Heart left ventricle (tissue), 16 donors: Measurements from ENCODE around the gene DIP2B. TPM values are rescaled to one million over a fixed set of nuclear protein-coding genes. Genes with fewer than 3 reads are reported as not detected.
A peak's percentile ranks its signal among the peaks of the same experiment; 100 is the strongest.

Source experiments
- ATAC-seq, 4 donors: fragments of 200-7000 bp; cut with Tn5 transposase; one replicate each; pipeline ENCODE4 v1.9.1; 2020 to 2022; ENCODE audit warnings: moderate library complexity in 4 of 4, mild to moderate bottlenecking in 3 of 4, moderate number of reproducible peaks in 1 of 4
- DNase-seq, 5 donors: peaks; one replicate each; pipeline ENCODE4 v3.0.0-alpha.2; 2020
- H3K27ac ChIP-seq, 12 donors: fragments of 200-600 bp; sonication (generic) in 4 of 12; one replicate each; pipeline versions ENCODE4 v1.5.0 to v1.8.0; 2016 to 2022; ENCODE audit warnings: mild to moderate bottlenecking in 2 of 12
- H3K27me3 ChIP-seq, 9 donors: fragments of 200-600 bp; sonication (generic) in 2 of 9; one replicate each; pipeline versions ENCODE4 v1.5.1 to v1.8.0; 2016 to 2022; ENCODE audit warnings: mild to moderate bottlenecking in 3 of 9
- H3K36me3 ChIP-seq, 9 donors: fragments of 200-600 bp; sonication (generic) in 2 of 9; one replicate each; pipeline versions ENCODE4 v1.5.0 to v1.8.0; 2018 to 2022; ENCODE audit warnings: mild to moderate bottlenecking in 2 of 9
- H3K4me1 ChIP-seq, 12 donors: fragments of 200-600 bp; sonication (generic) in 4 of 12; one replicate each; pipeline versions ENCODE4 v1.5.0 to v1.8.0; 2016 to 2022; ENCODE audit warnings: mild to moderate bottlenecking in 3 of 12
- H3K4me3 ChIP-seq, 12 donors: fragments of 200-600 bp; sonication (generic) in 4 of 12; one replicate each; pipeline versions ENCODE4 v1.5.0 to v1.8.0; 2017 to 2022; ENCODE audit warnings: mild to moderate bottlenecking in 9 of 12, moderate library complexity in 4 of 12
- H3K9me3 ChIP-seq, 12 donors: fragments of 200-600 bp; sonication (generic) in 4 of 12; one replicate each; pipeline versions ENCODE4 v1.5.0 to v1.8.0; 2016 to 2022; ENCODE audit warnings: mild to moderate bottlenecking in 1 of 12
- POLR2A ChIP-seq, 2 donors: fragments of 450-650 bp; IDR thresholded peaks; one replicate each; pipeline ENCODE4 v1.6.1; 2017; ENCODE audit warnings: antibody characterized with exemption in 2 of 2, mild to moderate bottlenecking in 2 of 2, moderate library complexity in 2 of 2
- WGBS, 4 donors: extraction: QIAGEN DNeasy Blood & Tissue Kit in 2 of 4; methylation state at CpG; one replicate each; pipeline versions ENCODE4 v1.1.5 to v1.1.7; 2013 to 2018; 5-methylcytosine and 5-hydroxymethylcytosine counted together
- intact Hi-C, 10 donors: fragments of 100-400 bp; cut with DNase I; formaldehyde crosslinking; loops; one replicate each; pipeline versions ENCODE4 v1.11.1 to v1.14.2; 2022
- polyA plus RNA-seq, 2 donors: library from polyadenylated mRNA; stranded (reverse); fragments of 200-250 nt; gene quantifications; one replicate each; pipeline ENCODE4 v1.2.3, GENCODE V29; 2013
- total RNA-seq, 9 donors: library from RNA; depleted of rRNA in 2 of 9; stranded (reverse); fragments of >200 nt in 2 of 9; fragmentation: NEBNext Ultra II Directional in 3 of 9; extraction: Animal tissue kit (Norgen Biotek cat#: 25700) in 3 of 9; gene quantifications; one replicate each; pipeline versions ENCODE4 v1.1.0 to v1.2.4, GENCODE V29; 2016 to 2023
- TF ChIP-seq, protein P1 (sequence below), 12 donors: fragments of 200-600 bp; sonication (generic) in 4 of 12; IDR thresholded peaks; one replicate each; pipeline versions ENCODE4 v1.5.0 to v1.8.0; 2018 to 2022; ENCODE audit warnings: antibody characterized with exemption in 12 of 12, mild to moderate bottlenecking in 5 of 12
- donor health status: ischemic (EF 13 %, LVEDD 7.1; RV severe dilation, severe dysfunction).
- donor health status: healthy with polysubstance abuse.
- donor health status: DM: no; HTN: yes; CAD: no.
- donor health status: DM: no; HTN: no; CAD: no.
- donor health status: ischemic (EF 25% LVEDD 6.9; RV normal size, moderate dysfunction).
- donor health status: ischemic (EF 25% LVEDD 5.7; RV mildly dilated, moderate dysfunction).
- donor health status: healthy.
- donor health status: DM: yes; HTN: yes; CAD: no.
- donor health status: ischemic (EF 35%, LVEDD 5.7; RV mildly dilated, moderate dysfunction).
- donor health status: nonischemic (EF 11% LVEDD 7.7; RV severe dilation, severe dysfunction).
- donor health status: DM: yes; HTN: yes; CAD: no.
- donor health status: PGD.
- donor health status: ischemic (EF 29% LVEDD 5.4; RV normal size, mild dysfunction).
- donor health status: nonischemic (EF 23%, LVEDD 6.1; RV moderate dilation, normal function).

DIP2B gene
- total and polyA plus RNA-seq, 11 donors: 3.4 to 25.0 (median 16.7) TPM

- TF ChIP-seq, protein P1, sequence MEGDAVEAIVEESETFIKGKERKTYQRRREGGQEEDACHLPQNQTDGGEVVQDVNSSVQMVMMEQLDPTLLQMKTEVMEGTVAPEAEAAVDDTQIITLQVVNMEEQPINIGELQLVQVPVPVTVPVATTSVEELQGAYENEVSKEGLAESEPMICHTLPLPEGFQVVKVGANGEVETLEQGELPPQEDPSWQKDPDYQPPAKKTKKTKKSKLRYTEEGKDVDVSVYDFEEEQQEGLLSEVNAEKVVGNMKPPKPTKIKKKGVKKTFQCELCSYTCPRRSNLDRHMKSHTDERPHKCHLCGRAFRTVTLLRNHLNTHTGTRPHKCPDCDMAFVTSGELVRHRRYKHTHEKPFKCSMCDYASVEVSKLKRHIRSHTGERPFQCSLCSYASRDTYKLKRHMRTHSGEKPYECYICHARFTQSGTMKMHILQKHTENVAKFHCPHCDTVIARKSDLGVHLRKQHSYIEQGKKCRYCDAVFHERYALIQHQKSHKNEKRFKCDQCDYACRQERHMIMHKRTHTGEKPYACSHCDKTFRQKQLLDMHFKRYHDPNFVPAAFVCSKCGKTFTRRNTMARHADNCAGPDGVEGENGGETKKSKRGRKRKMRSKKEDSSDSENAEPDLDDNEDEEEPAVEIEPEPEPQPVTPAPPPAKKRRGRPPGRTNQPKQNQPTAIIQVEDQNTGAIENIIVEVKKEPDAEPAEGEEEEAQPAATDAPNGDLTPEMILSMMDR (IDR thresholded peaks at IDR 0.05): no peak
- no peak for TF ChIP-seq POLR2A (IDR thresholded peaks at IDR 0.05)
- no peak for DNase-seq
- H3K9me3 ChIP-seq: no peaks in the 10 kb centered on the region
- peak overlapping the region in 1 of 12 donors; percentile 11 for H3K27ac ChIP-seq
- H3K4me1 ChIP-seq: peaks cover 0 to 73% (median 42%) of the 10 kb centered on the region in 12 donors
- no peaks in the 10 kb centered on the region for H3K36me3 ChIP-seq
- 90 to 99% (median 97%) methylated on average over 1 of the region's 1 CpG for WGBS, 4 donors
- no peak for ATAC-seq
- no peaks in the 10 kb centered on the region for H3K27me3 ChIP-seq
- H3K4me3 ChIP-seq: no peak overlapping the region
- intact Hi-C loops: no loop called here
These were observed 111.1 kb downstream of the DIP2B start for GRCh38 chr12:50615907-50616296.

- H3K27me3 ChIP-seq: no peaks in the 10 kb centered on the region
- H3K4me3 ChIP-seq: no peak overlapping the region
- peaks cover 0 to 75% (median 48%) of the 10 kb centered on the region in 12 donors for H3K4me1 ChIP-seq
- H3K9me3 ChIP-seq: no peaks in the 10 kb centered on the region
- no peak for DNase-seq
- 40 to 81% (median 45%) methylated on average over 2 of the region's 2 CpGs for WGBS, 4 donors
- no peaks in the 10 kb centered on the region for H3K36me3 ChIP-seq
- H3K27ac ChIP-seq: no peak overlapping the region
- intact Hi-C loops: no loop called here
- no peak for ATAC-seq
- TF ChIP-seq, protein P1 (IDR thresholded peaks at IDR 0.05): no peak
- TF ChIP-seq POLR2A (IDR thresholded peaks at IDR 0.05): no peak
These were observed 112.9 kb downstream of the DIP2B start for GRCh38 chr12:50617657-50618056.

GRCh38 chr12:50618864-50619609 lies 114.3 kb downstream of the DIP2B start:
- WGBS, 4 donors: 67 to 73% (median 69%) methylated on average over 7 of the region's 7 CpGs
- no peak overlapping the region for H3K4me3 ChIP-seq
- intact Hi-C loops: no loop called here
- H3K27me3 ChIP-seq: no peaks in the 10 kb centered on the region
- no peaks in the 10 kb centered on the region for H3K9me3 ChIP-seq
- TF ChIP-seq, protein P1 (IDR thresholded peaks at IDR 0.05): no peak
- TF ChIP-seq POLR2A (IDR thresholded peaks at IDR 0.05): no peak
- DNase-seq: no peak
- no peak overlapping the region for H3K27ac ChIP-seq
- peaks cover 0 to 67% (median 43%) of the 10 kb centered on the region in 12 donors for H3K4me1 ChIP-seq
- no peaks in the 10 kb centered on the region for H3K36me3 ChIP-seq
- ATAC-seq: peak in 2 of 4 donors; percentile 31 to 41

- Histone ChIP-seq H3K27ac (peak overlapping the region in 2 of 12 donors; percentile 23 to 24), H3K9me3 (no peaks in the 10 kb centered on the region), H3K4me3 (no peak overlapping the region), H3K27me3 (no peaks in the 10 kb centered on the region), H3K4me1 (peaks cover 0 to 66% (median 40%) of the 10 kb centered on the region in 12 donors), H3K36me3 (no peaks in the 10 kb centered on the region)
- 73 to 93% (median 87%) methylated on average over 2 of the region's 2 CpGs for WGBS, 4 donors
- no peak for ATAC-seq
- no peak for TF ChIP-seq POLR2A (IDR thresholded peaks at IDR 0.05)
- intact Hi-C loops: no loop called here
- DNase-seq: no peak
These were observed 114.8 kb downstream of the DIP2B start for GRCh38 chr12:50619610-50619958.
